Lower lobe of right lung (tissue), 2 donors: ENCODE measurements around the gene IMPDH1. TPM values are rescaled to one million over a fixed set of nuclear protein-coding genes. Genes with fewer than 3 reads are reported as not detected.

Experiments used
- ATAC-seq, 2 donors: fragments of 200-7000 bp; cut with Tn5 transposase; one replicate each; pipeline ENCODE4 v1.9.1; 2020 to 2022; ENCODE audit warnings: mild to moderate bottlenecking in 2 of 2, moderate library complexity in 2 of 2
- DNase-seq: peaks from one replicate; pipeline ENCODE4 v3.0.0-alpha.2; 2020
- H3K27ac ChIP-seq: fragments of 200-600 bp; one replicate; pipeline ENCODE4 v1.8.0; 2022
- H3K27me3 ChIP-seq: fragments of 200-600 bp; one replicate; pipeline ENCODE4 v1.8.0; 2022; ENCODE audit warnings: low read depth
- H3K36me3 ChIP-seq: fragments of 200-600 bp; one replicate; pipeline ENCODE4 v1.8.0; 2022; ENCODE audit warnings: mild to moderate bottlenecking
- H3K4me1 ChIP-seq: fragments of 200-600 bp; one replicate; pipeline ENCODE4 v1.8.0; 2022
- H3K4me3 ChIP-seq: fragments of 200-600 bp; one replicate; pipeline ENCODE4 v1.8.0; 2022; ENCODE audit warnings: mild to moderate bottlenecking
- H3K9me3 ChIP-seq: fragments of 200-600 bp; one replicate; pipeline ENCODE4 v1.8.0; 2022
- intact Hi-C: fragments of 100-400 bp; cut with DNase I; formaldehyde crosslinking; loops from one replicate; pipeline ENCODE4 v1.11.0; 2022
- total RNA-seq: library from RNA; stranded (reverse); fragmentation: NEBNext Ultra II Directional; extraction: Animal tissue kit (Norgen Biotek cat#: 25700); gene quantifications from one replicate; pipeline ENCODE4 v1.2.1, GENCODE V29; 2021
- TF ChIP-seq, protein P1 (sequence below): fragments of 200-600 bp; IDR thresholded peaks from one replicate; pipeline ENCODE4 v1.8.0; 2022; ENCODE audit warnings: antibody characterized with exemption, mild to moderate bottlenecking
- donor health status: DM: no; HTN: yes; CAD: no; lungs with severe emphysema.

Gene IMPDH1
- total RNA-seq, 1 donor from 2014 or later, result 93.4 TPM

DNA sequence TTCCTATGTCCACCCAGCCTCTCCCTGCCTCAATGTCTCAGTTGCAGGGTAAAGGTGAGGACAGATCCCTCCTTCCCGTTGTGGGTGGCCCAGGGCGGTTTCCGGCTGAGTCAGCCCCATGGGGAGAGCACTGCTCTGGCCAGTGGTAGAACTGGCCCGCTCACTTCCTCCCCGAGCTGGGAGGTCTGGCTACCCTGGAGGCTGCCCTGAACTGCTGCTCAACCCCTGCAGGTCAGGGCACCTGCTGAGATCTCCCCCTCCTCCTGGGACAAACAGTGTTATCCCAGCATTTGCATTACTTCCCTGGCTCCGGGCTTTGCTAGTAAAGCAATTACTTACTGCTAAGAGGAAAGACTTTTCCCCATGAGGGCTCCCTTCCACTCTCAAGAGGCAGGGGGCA lies 21.4 kb upstream of the IMPDH1 start:
- DNase-seq (peak; percentile 62), ATAC-seq (peak; percentile 36 to 76)
- Histone ChIP-seq H3K4me3 (no peak overlapping the region), H3K27ac (no peak overlapping the region), H3K36me3 (no peaks in the 10 kb centered on the region), H3K27me3 (peaks cover 6% of the 10 kb centered on the region), H3K9me3 (no peaks in the 10 kb centered on the region), H3K4me1 (no peaks in the 10 kb centered on the region)
- TF ChIP-seq, protein P1, sequence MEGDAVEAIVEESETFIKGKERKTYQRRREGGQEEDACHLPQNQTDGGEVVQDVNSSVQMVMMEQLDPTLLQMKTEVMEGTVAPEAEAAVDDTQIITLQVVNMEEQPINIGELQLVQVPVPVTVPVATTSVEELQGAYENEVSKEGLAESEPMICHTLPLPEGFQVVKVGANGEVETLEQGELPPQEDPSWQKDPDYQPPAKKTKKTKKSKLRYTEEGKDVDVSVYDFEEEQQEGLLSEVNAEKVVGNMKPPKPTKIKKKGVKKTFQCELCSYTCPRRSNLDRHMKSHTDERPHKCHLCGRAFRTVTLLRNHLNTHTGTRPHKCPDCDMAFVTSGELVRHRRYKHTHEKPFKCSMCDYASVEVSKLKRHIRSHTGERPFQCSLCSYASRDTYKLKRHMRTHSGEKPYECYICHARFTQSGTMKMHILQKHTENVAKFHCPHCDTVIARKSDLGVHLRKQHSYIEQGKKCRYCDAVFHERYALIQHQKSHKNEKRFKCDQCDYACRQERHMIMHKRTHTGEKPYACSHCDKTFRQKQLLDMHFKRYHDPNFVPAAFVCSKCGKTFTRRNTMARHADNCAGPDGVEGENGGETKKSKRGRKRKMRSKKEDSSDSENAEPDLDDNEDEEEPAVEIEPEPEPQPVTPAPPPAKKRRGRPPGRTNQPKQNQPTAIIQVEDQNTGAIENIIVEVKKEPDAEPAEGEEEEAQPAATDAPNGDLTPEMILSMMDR, result no peak
- intact Hi-C loops, result no loop called here

DNA sequence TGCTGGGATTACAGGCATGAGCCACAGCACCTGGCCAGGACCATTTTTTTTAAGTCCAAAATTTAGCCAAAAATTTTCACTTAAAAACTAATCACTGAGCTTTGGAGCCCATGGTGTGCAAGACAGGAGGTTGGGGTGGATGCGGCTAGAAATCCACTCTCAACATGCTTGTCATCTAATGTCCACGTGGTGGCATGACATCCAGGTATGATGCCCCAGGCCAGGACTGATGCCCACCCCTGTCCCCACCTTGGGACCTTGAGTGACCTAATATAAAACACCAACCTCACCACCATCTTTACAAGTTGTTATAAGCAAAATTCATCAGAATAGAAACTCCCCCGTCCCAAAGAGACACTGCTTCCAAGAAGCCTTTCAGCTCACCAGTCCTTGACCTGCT lies 20.4 kb upstream of the IMPDH1 start:
- no peaks in the 10 kb centered on the region for H3K4me1 ChIP-seq
- peaks cover 6% of the 10 kb centered on the region for H3K27me3 ChIP-seq
- H3K36me3 ChIP-seq, result no peaks in the 10 kb centered on the region
- H3K9me3 ChIP-seq, result no peaks in the 10 kb centered on the region
- no peak overlapping the region for H3K4me3 ChIP-seq
- intact Hi-C loops, result no loop called here
- TF ChIP-seq, protein P1, result no peak
- H3K27ac ChIP-seq, result no peak overlapping the region
- ATAC-seq, result no peak
- DNase-seq, result no peak

- intact Hi-C loops, result loop anchor here (5.0 kb wide), 1 partner anchor 35 kb away; no protein-coding TSS in a partner anchor
- no peaks in the 10 kb centered on the region for H3K36me3 ChIP-seq
- no peak for DNase-seq
- H3K4me1 ChIP-seq, result no peaks in the 10 kb centered on the region
- no peak overlapping the region for H3K27ac ChIP-seq
- no peaks in the 10 kb centered on the region for H3K9me3 ChIP-seq
- peaks cover 6% of the 10 kb centered on the region for H3K27me3 ChIP-seq
- peak; percentile 71 to 83 for ATAC-seq
- TF ChIP-seq, protein P1, result peak; percentile 84
- no peak overlapping the region for H3K4me3 ChIP-seq
Observed at GRCh38 chr7:128427289-128427891, 17.6 kb upstream of the IMPDH1 start.

DNA sequence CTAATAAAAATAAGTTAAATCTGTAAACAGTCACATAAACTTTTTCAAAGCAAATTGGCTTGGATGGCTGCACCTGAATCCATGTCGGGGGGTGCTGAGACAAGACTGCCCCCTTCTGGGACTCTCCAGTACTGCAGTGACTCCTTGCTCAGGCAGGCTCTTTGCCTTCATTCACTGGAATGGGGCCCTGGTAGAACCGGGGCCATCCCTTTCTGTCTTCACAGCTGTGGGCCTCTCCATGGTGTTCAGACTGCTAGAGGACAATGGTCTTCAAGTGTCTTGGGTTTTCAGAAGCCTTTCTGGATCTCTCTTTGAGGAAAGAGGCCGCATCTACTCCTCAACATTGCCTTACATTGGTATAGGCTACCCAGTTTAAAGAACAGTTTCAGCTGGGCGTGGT lies 16.1 kb upstream of the IMPDH1 start:
- Histone ChIP-seq H3K4me3 (no peak overlapping the region), H3K9me3 (no peaks in the 10 kb centered on the region)
- ATAC-seq, result peak; percentile 84 to 90

GRCh38 chr7:128424686-128425275 lies 15.0 kb upstream of the IMPDH1 start:
- intact Hi-C loops, result loop anchor here (5.0 kb wide), 1 partner anchor 38 kb away; no protein-coding TSS in a partner anchor
- no peak for ATAC-seq

More for the DNA sequence above, 16.1 kb upstream of the IMPDH1 start:
- Histone ChIP-seq H3K36me3 (no peaks in the 10 kb centered on the region), H3K4me1 (no peaks in the 10 kb centered on the region), H3K27ac (no peak overlapping the region), H3K27me3 (peaks cover 6% of the 10 kb centered on the region)
- peak; percentile 71 for DNase-seq
- intact Hi-C loops, result loop anchor here (5.0 kb wide), 1 partner anchor 36 kb away; no protein-coding TSS in a partner anchor
- TF ChIP-seq, protein P1, result peak; percentile 95

More at GRCh38 chr7:128424686-128425275, 15.0 kb upstream of the IMPDH1 start:
- no peak overlapping the region for H3K4me3 ChIP-seq
- DNase-seq, result no peak
- no peaks in the 10 kb centered on the region for H3K36me3 ChIP-seq
- no peaks in the 10 kb centered on the region for H3K9me3 ChIP-seq
- H3K4me1 ChIP-seq, result no peaks in the 10 kb centered on the region
- no peaks in the 10 kb centered on the region for H3K27me3 ChIP-seq
- TF ChIP-seq, protein P1, result no peak
- H3K27ac ChIP-seq, result no peak overlapping the region
